NCI-H1105 treated with DMSO at 0.1 percent for 48 hours (cell line): ENCODE measurements around the gene LAMP1.
A peak's percentile ranks its signal among the peaks of the same experiment; 100 is the strongest.
"Not testable (repeated sequence)": the region's sequence is repeated elsewhere in the genome, so short reads cannot be mapped to it uniquely, and the experiment has no call there.

ENCODE experiments used
- DNase-seq: peaks from one replicate; lab custom pipeline; 2025; lab: John Stamatoyannopoulos, UW

The LAMP1 gene

GRCh38 chr13:113356596-113356995 is 59.6 kb downstream of the LAMP1 start:
- no peak for DNase-seq

DNA sequence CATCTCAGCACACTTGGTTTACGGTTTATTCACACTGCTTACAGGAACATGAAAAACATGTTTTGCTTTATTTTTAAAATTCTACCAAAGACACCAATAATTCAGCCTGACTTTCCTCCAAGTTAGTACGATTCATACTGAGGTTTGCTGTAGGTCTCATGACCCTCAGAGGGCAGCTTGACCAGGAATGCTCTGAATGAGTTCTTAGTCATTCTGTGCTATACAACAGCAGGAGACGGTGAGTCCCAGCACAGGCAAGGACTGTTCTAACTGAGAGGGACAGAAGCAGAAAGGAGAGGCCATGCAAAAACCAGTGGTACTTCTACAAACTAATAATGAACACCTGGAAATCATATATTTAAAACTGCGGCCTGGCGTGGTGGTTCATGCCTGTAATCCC is 60.5 kb downstream of the LAMP1 start:
- no peak for DNase-seq

GRCh38 chr13:113358653-113359190 is 61.7 kb downstream of the LAMP1 start:
- DNase-seq: no peak

GRCh38 chr13:113359571-113359970 is 62.5 kb downstream of the LAMP1 start:
- no peak for DNase-seq

- no peak for DNase-seq
These were observed 63.4 kb downstream of the LAMP1 start for GRCh38 chr13:113360446-113360845.

- DNase-seq: no peak
These were observed 64.4 kb downstream of the LAMP1 start for GRCh38 chr13:113361406-113361805.

DNA sequence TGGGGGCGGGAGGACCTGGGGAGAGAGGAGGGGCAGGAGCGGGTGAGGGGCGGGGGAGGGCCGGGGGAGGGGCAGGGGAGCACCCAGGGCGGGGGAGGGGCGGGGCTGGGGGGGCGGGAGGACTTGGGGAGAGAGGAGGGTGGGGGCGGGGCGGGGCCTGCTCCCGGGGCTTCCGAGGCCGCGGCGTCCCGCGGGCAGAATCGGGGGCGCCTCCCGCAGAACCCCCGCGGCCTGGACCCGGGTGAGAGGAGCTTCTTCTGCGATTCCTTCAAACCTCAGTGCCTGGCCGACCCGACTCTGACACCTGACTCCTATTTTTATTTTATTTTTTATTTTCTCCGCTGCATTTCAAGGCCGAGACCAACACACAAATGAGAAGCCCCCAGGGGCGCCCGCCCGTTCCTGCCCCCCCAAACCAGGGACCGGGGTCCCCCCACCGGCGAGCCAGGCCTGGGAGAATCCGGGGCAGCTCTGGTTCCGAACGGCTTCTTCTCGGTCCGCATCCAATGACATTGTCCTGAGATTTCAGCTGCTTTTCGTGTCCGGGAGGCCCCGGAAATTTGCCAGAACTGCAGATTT is 67.4 kb downstream of the LAMP1 start:
- DNase-seq: peak; percentile 23

DNA sequence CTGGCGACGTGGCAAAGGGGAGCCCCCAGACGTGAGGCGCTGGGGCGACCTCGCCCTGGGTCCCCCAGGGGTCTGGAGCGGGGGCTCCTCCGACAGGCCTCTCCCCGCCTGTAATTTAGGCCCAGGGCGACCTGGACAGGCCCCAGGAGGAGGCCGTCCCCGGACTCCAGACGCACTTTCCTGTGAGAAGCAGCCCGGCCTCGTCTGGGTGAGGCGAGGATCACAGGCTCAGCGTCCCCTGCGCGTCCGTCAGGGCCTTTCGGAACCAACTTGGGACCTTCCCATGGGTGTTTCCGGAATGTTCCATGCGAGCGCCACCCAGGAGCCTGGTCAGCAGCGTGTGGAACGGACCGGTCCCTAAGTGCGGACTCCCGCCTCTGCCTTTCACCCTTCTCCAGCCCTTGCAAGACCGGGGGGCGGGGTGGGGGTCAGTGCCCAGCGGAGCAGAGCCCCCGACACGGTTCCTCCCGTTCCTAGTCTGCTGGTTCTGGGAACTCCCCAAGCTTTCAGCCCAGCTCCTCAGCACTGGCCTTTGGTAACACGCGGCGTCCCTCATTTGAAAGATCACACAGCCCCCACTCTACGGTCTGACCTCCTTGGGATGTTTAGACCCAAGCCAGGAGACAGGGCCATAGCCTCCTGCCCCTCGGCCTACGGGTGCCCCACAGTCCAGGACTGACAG is 68.0 kb downstream of the LAMP1 start:
- no peak for DNase-seq

GRCh38 chr13:113365583-113365970 is 68.5 kb downstream of the LAMP1 start:
- DNase-seq: no peak

DNA sequence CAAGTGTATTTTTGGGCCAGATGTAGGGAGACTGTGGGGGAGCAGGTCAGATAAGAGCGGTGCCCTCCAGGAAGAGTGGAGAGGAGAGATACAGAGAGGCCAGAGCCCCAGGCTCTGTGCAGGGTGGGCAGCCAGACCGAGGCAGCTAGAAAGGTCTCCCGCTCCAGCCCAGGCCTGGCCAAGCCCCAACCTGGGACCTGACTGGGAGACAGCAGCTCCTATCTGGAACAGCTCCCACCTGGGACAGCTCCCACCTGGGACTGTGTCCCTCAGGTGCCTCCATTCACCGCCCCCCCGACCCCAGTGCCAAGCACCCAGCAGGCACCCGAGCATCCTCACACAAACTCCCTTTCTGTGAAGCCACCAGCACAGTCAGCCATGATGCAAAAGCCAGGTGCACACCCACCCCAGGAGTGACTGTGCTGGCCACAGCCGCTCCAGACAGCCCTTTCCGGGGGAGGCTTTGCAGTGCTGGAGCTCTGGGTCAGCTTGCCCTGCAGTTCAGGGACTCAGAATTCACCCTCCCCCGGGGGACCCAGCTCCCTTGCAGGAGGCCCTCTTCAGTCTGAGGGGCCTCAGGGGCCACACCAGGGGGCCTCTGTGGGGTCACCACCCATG is 69.0 kb downstream of the LAMP1 start:
- DNase-seq: no peak

GRCh38 chr13:113367020-113367560 is 70.1 kb downstream of the LAMP1 start:
- DNase-seq: no peak

DNA sequence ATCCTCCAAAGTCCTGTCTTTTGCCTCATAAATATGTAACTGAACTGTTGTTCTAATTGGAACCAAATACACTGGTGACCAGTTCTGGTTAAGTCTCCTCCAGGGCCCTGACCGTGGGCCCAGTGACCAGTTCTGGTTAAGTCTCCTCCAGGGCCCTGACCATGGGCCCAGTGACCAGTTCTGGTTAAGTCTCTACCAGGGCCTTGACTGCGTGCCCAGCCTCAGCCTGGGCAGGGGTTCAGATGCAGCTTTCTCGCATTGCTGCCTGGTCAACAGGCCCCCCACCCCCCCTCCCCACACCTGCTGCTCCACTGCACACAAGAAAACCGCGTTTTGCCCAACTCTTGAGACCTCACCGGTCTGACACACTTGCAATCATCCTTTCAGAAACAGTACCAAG is 70.7 kb downstream of the LAMP1 start:
- DNase-seq: no peak

- DNase-seq: not testable (repeated sequence)
These were observed 71.3 kb downstream of the LAMP1 start for GRCh38 chr13:113368353-113368752.

GRCh38 chr13:113369189-113369588 is 72.2 kb downstream of the LAMP1 start:
- DNase-seq: no peak

DNA sequence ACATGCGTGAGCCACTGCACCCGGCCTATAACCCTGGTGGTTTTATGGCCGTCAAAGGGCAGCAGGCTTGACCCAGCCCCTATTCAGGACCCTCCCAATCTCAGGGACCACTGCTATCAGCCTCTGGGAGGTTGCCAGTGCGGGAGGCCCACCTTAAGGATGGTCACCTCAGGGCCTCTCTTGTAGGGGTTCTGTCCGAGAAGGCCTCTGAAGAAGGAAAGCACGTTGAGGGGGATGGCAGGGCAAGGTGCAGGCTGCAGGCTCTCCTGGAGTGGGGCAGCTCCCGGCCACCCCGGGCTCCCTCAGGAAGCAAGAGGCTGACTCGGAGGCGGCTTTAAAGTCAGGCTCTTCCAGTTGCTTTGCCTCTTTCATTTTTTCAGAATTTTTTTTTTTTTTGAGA is 72.8 kb downstream of the LAMP1 start:
- no peak for DNase-seq

DNA sequence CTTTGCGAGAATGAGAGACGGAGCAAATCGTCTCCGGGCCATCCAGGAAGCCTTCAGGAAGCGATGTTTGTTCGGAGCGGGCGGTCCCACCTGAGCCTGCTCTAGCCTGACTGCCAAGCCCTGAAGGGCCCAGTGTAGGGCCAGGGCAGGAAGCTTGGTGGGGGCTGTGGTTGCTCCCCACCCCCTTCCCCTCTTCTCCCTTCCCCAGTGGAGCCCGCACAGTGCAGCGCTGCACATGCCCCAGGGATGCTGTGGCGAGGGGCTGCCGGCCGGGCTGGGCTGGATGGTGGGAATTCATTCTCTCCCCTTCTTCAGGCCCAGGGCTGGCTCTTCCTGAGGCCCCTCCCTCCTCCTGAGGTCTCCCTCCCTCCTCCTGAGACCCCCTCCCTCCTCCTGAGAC is 74.0 kb downstream of the LAMP1 start:
- DNase-seq: no peak

- not testable (repeated sequence) for DNase-seq
These were observed 74.7 kb downstream of the LAMP1 start for GRCh38 chr13:113371701-113372100.
